OCI-LY7 (cell line): ENCODE results near the gene APLP1.

ENCODE experiments used
- EZH2phosphoT487 ChIP-seq: fragments of 200-600 bp; sonication (generic); IDR thresholded peaks from 2 replicates; pipeline ENCODE4 v1.6.1; 2018; ENCODE audit warnings: low read depth, borderline replicate concordance, mild to moderate bottlenecking, mixed run types, antibody characterized with exemption, low read length, moderate library complexity, mixed read lengths
- TF ChIP-seq, protein P1 (sequence below): fragments of 200-600 bp; sonication (generic); conservative IDR thresholded peaks from 2 replicates; pipeline ENCODE4 v1.5.1; 2014; ENCODE audit warnings: mild to moderate bottlenecking, antibody characterized with exemption, low read length, moderate library complexity, mixed read lengths

DNA sequence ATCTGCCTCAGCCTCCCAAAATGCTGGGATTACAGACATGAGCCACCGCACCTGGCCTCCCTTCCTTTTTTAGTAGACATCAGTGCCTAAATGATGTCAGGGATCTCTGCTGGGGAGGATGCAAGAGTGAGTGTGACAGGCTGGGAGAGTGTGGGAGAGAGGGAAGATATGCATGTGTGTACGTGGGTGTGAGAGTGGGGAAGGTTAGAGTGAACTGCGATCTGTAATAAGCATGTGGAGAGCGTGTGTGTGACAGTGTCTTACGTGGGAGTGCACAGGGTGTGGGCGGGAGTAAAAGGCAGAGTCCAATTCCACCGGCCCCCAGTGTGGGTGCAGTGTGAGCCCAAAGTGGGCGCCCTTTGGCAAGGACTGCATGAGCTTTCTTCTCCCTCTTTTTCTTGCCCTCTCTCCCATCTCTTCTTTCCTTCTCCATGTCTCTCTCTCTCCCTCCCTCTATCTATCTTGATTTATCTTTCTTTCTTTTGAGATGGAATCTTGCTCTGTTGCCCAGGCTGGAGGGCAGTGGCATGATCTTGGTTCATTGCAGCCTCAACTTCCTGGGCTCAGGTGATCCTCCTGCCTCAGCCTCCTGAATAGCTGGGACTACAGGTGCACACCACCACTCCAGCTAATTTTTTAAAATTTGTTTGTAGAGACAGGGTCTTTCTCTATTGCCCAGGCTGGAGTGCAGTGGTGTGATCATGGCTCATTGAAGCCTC lies 15.2 kb upstream of the APLP1 start:
- TF ChIP-seq, protein P1, sequence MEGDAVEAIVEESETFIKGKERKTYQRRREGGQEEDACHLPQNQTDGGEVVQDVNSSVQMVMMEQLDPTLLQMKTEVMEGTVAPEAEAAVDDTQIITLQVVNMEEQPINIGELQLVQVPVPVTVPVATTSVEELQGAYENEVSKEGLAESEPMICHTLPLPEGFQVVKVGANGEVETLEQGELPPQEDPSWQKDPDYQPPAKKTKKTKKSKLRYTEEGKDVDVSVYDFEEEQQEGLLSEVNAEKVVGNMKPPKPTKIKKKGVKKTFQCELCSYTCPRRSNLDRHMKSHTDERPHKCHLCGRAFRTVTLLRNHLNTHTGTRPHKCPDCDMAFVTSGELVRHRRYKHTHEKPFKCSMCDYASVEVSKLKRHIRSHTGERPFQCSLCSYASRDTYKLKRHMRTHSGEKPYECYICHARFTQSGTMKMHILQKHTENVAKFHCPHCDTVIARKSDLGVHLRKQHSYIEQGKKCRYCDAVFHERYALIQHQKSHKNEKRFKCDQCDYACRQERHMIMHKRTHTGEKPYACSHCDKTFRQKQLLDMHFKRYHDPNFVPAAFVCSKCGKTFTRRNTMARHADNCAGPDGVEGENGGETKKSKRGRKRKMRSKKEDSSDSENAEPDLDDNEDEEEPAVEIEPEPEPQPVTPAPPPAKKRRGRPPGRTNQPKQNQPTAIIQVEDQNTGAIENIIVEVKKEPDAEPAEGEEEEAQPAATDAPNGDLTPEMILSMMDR: no peak
- TF ChIP-seq EZH2phosphoT487: no peak
